GM12878 (cell line): ENCODE data around the gene ACACB. TPM values are rescaled to one million over a fixed set of nuclear protein-coding genes. Genes with fewer than 3 reads are reported as not detected.

Experiments used
- ATAC-seq: fragments of 200-7000 bp; cut with Tn5 transposase; 3 replicates; pipeline ENCODE4 v1.9.1; 2020; ENCODE audit warnings: mild to moderate bottlenecking, moderate library complexity
- BruUV-seq: library from RNA; stranded (reverse); fragments of 400-500 nt; replicated peaks from 2 replicates; lab custom pipeline; 2021; lab: Mats Ljungman, UMichigan
- CTCF ChIA-PET: fragments of 300-600 bp; sonication (Branson Sonifier 250); formaldehyde crosslinking; extraction: SDS; loops from one replicate; lab custom pipeline; 2021; ENCODE audit warnings: inconsistent platforms; lab: Yijun Ruan, JAX
- POLR2A ChIA-PET: fragments of 350-600 bp; formaldehyde crosslinking; extraction: SDS; loops from one replicate; lab custom pipeline; 2021; ENCODE audit warnings: inconsistent platforms; lab: Charles Lee
- RAD21 ChIA-PET: fragments of 300-600 bp; sonication (Branson Sonifier 250); formaldehyde crosslinking; loops from one replicate; lab custom pipeline; 2023; ENCODE audit warnings: antibody characterized with exemption; ENCODE audit not compliant: unreplicated experiment; lab: Charles Lee
- SMC1A ChIA-PET: fragments of 300-600 bp; sonication (Branson Sonifier 250); formaldehyde crosslinking; loops from one replicate; lab custom pipeline; 2023; ENCODE audit not compliant: unreplicated experiment, uncharacterized antibody; lab: Charles Lee
- DNase-seq: peaks from one replicate; pipeline ENCODE4 v3.0.0-alpha.2; 2011; ENCODE audit warnings: low read depth, low spot score
- FAIRE-seq: peaks from 3 replicates; lab custom pipeline; 2011; peaks lifted over from hg19 to GRCh38; lab: Jason Lieb, UNC
- H2AFZ ChIP-seq: 2 replicates; pipeline ENCODE4 v1.6.0; 2011; ENCODE audit warnings: low read depth, low read length, control low read depth; ENCODE audit not compliant: control insufficient read depth
- H3K27ac ChIP-seq: 2 replicates; pipeline ENCODE4 v1.5.1; 2011; ENCODE audit warnings: control low read depth; ENCODE audit not compliant: control insufficient read depth, insufficient read depth
- H3K27me3 ChIP-seq, 2 experiments: replicated peaks in 1 of 2; 2 replicates each; pipeline versions ENCODE4 v1.6.0 to v1.6.1; 2011; ENCODE audit warnings: low read length in 1 of 2; ENCODE audit not compliant: control insufficient read depth in 2 of 2, insufficient read depth in 2 of 2
- H3K36me3 ChIP-seq, 2 experiments: 2 replicates each; pipeline ENCODE4 v1.5.1; 2011; ENCODE audit warnings: low read length in 1 of 2; ENCODE audit not compliant: control insufficient read depth in 2 of 2, insufficient read depth in 2 of 2
- H3K4me1 ChIP-seq: 2 replicates; pipeline ENCODE4 v1.6.1; 2011; ENCODE audit warnings: mild to moderate bottlenecking, low read length, moderate library complexity, mixed read lengths; ENCODE audit not compliant: control insufficient read depth, insufficient read depth
- H3K4me2 ChIP-seq: 2 replicates; pipeline ENCODE4 v1.6.0; 2011; ENCODE audit warnings: control low read depth; ENCODE audit not compliant: control insufficient read depth, insufficient read depth
- H3K4me3 ChIP-seq: fragments of 200-600 bp; sonication (generic); 2 replicates; pipeline ENCODE4 v1.5.1; 2016
- H3K79me2 ChIP-seq: 2 replicates; pipeline ENCODE4 v1.6.0; 2011; ENCODE audit warnings: low read length; ENCODE audit not compliant: control insufficient read depth, insufficient read depth
- H3K9ac ChIP-seq: 2 replicates; pipeline ENCODE4 v1.8.0; 2011; ENCODE audit warnings: low read length, control low read depth, mixed read lengths; ENCODE audit not compliant: control insufficient read depth, insufficient read depth
- H3K9me3 ChIP-seq: replicated peaks from 3 replicates; pipeline ENCODE4 v1.5.1; 2011; ENCODE audit warnings: mild to moderate bottlenecking, low read length; ENCODE audit not compliant: control insufficient read depth, insufficient read depth
- H4K20me1 ChIP-seq: 2 replicates; pipeline ENCODE4 v1.6.0; 2011; ENCODE audit not compliant: control insufficient read depth, insufficient read depth
- ATF7 ChIP-seq: fragments of 450-650 bp; IDR thresholded peaks from 2 replicates; pipeline ENCODE4 v1.6.1; 2016; ENCODE audit warnings: low read depth, mild to moderate bottlenecking
- BCLAF1 ChIP-seq: fragments of 450-650 bp; IDR thresholded peaks from 2 replicates; pipeline ENCODE4 v1.6.1; 2017; ENCODE audit warnings: antibody characterized with exemption, mild to moderate bottlenecking, moderate library complexity
- FOXM1 ChIP-seq: IDR thresholded peaks from 2 replicates; pipeline ENCODE4 v1.6.1; 2012; ENCODE audit warnings: low read depth, mild to moderate bottlenecking, inconsistent platforms, low read length, moderate library complexity
- JUNB ChIP-seq: IDR thresholded peaks from 2 replicates; pipeline ENCODE4 v1.6.1; 2016; ENCODE audit warnings: antibody characterized with exemption, mild to moderate bottlenecking
- NBN ChIP-seq: fragments of 450-650 bp; IDR thresholded peaks from 2 replicates; pipeline ENCODE4 v1.6.1; 2016
- SIX5 ChIP-seq: IDR thresholded peaks from 2 replicates; pipeline ENCODE4 v1.6.1; 2011; ENCODE audit warnings: mild to moderate bottlenecking, low read depth, low read length, moderate library complexity; ENCODE audit not compliant: severe bottlenecking
- SMAD5 ChIP-seq: IDR thresholded peaks from 2 replicates; pipeline ENCODE4 v1.6.1; 2016; ENCODE audit warnings: antibody characterized with exemption, low read depth
- TCF12 ChIP-seq: IDR thresholded peaks from 2 replicates; pipeline ENCODE4 v1.6.1; 2011; ENCODE audit warnings: low read depth, mild to moderate bottlenecking, low read length
- YY1 ChIP-seq: IDR thresholded peaks from 2 replicates; pipeline ENCODE4 v1.6.1; 2011; ENCODE audit warnings: low read depth, mild to moderate bottlenecking, low read length
- ZNF687 ChIP-seq: fragments of 450-650 bp; IDR thresholded peaks from 2 replicates; pipeline ENCODE4 v1.6.1; 2017; ENCODE audit warnings: mild to moderate bottlenecking, moderate library complexity
- WGBS: methylation state at CpG from one replicate; pipeline ENCODE4 v1.1.6; 2016; ENCODE audit warnings: low lambda C conversion rate; ENCODE audit not compliant: insufficient replicate concordance, insufficient coverage; ENCODE audit errors: missing lambda C conversion rate; 5-methylcytosine and 5-hydroxymethylcytosine counted together
- in situ Hi-C: fragments of 300-500 bp; cut with MboI; formaldehyde crosslinking; loops from 9 replicates; pipeline ENCODE4 v1.14.3; 2018; ENCODE audit warnings: mixed read lengths
- intact Hi-C: fragments of 100-400 bp; cut with micrococcal nuclease; formaldehyde crosslinking; loops from one replicate; pipeline ENCODE4 v1.14.2; 2022; ENCODE audit not compliant: unreplicated experiment
- polyA plus RNA-seq, 11 experiments: library from polyadenylated mRNA; depleted of rRNA in 4 of 11; unstranded in 6 of 11; stranded (reverse) in 5 of 11; fragments of >200 nt; fragmentation: Nextera tagmentation in 4 of 11; fragmentation: Illumina TruSeq in 1 of 11; extraction: Ambion mirVana in 4 of 11; extraction: Trizol in 1 of 11; gene quantifications; 1 replicate in 1 of 11; 2 replicates in 10 of 11; pipeline versions ENCODE4 v1.2.1 to v1.2.3, GENCODE V29; 2011 to 2016; ENCODE audit warnings: inconsistent platforms in 2 of 11, missing spikeins in 2 of 11, low read depth in 1 of 11
- total RNA-seq, 4 experiments: library from RNA; depleted of rRNA in 3 of 4; stranded (reverse); fragments of >200 nt in 3 of 4; fragmentation: Illumina TruSeq in 1 of 4; extraction: Trizol in 1 of 4; gene quantifications; 2 replicates each; pipeline versions ENCODE4 v1.2.1 to v1.2.3, GENCODE V29; 2013 to 2021

ACACB gene
- total and polyA plus RNA-seq, 10 of the 15 experiments (the other 5 are each of a cell fraction or from before 2014, with no cell fraction given), result 0.05 to 1.9 (median 0.38) TPM; not detected in 2

- BruUV-seq, result TSS peak; percentile 66
- Histone ChIP-seq H3K27ac (no peak overlapping the region), H3K9me3 (no peaks in the 10 kb centered on the region), H3K4me1 (no peaks in the 10 kb centered on the region), H3K27me3 (no peaks in the 10 kb centered on the region), H4K20me1 (no peaks in the 10 kb centered on the region), H3K4me2 (no peak overlapping the region), H3K36me3 (peaks cover 5 to 18% of the 10 kb centered on the region in 2 experiments), H3K9ac (no peak overlapping the region), H2AFZ (no peak overlapping the region), H3K4me3 (no peak overlapping the region), H3K79me2 (no peaks in the 10 kb centered on the region)
- intact Hi-C loops (no loop called here), in situ Hi-C loops (no loop called here)
- CTCF ChIA-PET, result interaction anchor here (1.2 kb wide), 1 partner anchor 283 kb away, joined by 4 read pairs; no protein-coding TSS in a partner anchor
- no peak for DNase-seq
- no peak for FAIRE-seq
- SMC1A ChIA-PET, result no interaction called here
- RAD21 ChIA-PET, result no interaction called here
- POLR2A ChIA-PET, result no interaction called here
- ATAC-seq, result no peak
- TF ChIP-seq JUNB (no peak), FOXM1 (no peak), NBN (no peak), TCF12 (no peak)
- WGBS, result 73% methylated on average over 6 of the region's 6 CpGs
Measured at GRCh38 chr12:109109746-109110350, 6.5 kb upstream of the ACACB start.

GRCh38 chr12:109110988-109111495, 5.3 kb upstream of the ACACB start:
- H3K4me2 ChIP-seq, result peak overlapping the region; percentile 76
- TF ChIP-seq ZNF687 (no peak), YY1 (peak; percentile 20; the same call in 1 of the 2 replicates), SMAD5 (no peak), BCLAF1 (no peak), ATF7 (no peak), SIX5 (no peak)

More at GRCh38 chr12:109110988-109111495, 5.3 kb upstream of the ACACB start:
- peaks cover 5 to 9% of the 10 kb centered on the region in 2 experiments for H3K36me3 ChIP-seq
- peak overlapping the region; percentile 76 for H2AFZ ChIP-seq
- FAIRE-seq (no peak), DNase-seq (no peak), ATAC-seq (no peak; the same call in 2 of the 3 replicates)
- no peaks in the 10 kb centered on the region for H3K79me2 ChIP-seq
- peak overlapping the region; percentile 34; the same call in 1 of the 2 replicates for H3K9ac ChIP-seq
- RAD21 ChIA-PET, result no interaction called here
- SMC1A ChIA-PET, result interaction anchor here (0.9 kb wide), 1 partner anchor 12 kb away, joined by 3 read pairs; no protein-coding TSS in a partner anchor
- H3K9me3 ChIP-seq, result no peaks in the 10 kb centered on the region
- no peak overlapping the region for H3K27ac ChIP-seq
- POLR2A ChIA-PET, result no interaction called here
- H4K20me1 ChIP-seq, result no peaks in the 10 kb centered on the region
- H3K4me1 ChIP-seq, result no peaks in the 10 kb centered on the region
- BruUV-seq, result no TSS peak
- CTCF ChIA-PET, result interaction anchor here (1.0 to 1.9 kb wide), 10 partner anchors 9 to 115 kb away, joined by 3 to 19 read pairs (median 4); partner anchors contain the start of gene ALKBH2
- intact Hi-C loops (no loop called here), in situ Hi-C loops (no loop called here)
- H3K27me3 ChIP-seq, result no peaks in the 10 kb centered on the region
- 74% methylated on average over 16 of the region's 28 CpGs for WGBS
- H3K4me3 ChIP-seq, result peak overlapping the region; percentile 37; the same call in 1 of the 2 replicates
